Glutamatergic neuron (in vitro differentiated cells): Measurements from ENCODE around the gene RBM19. TPM values are rescaled to one million over a fixed set of nuclear protein-coding genes. Genes with fewer than 3 reads are reported as not detected.

ENCODE experiments used
- DNase-seq: peaks from one replicate; pipeline ENCODE4 v3.0.0; 2022
- H3K27ac Mint-ChIP-seq: one replicate; pipeline ENCODE4 v1.8.0; 2020; ENCODE audit warnings: mild to moderate bottlenecking, mixed read lengths, inconsistent platforms; ENCODE audit not compliant: unreplicated experiment
- H3K27me3 Mint-ChIP-seq: one replicate; pipeline ENCODE4 v1.8.0; 2020; ENCODE audit warnings: mild to moderate bottlenecking, moderate library complexity, mixed read lengths, inconsistent platforms; ENCODE audit not compliant: unreplicated experiment
- H3K36me3 Mint-ChIP-seq: one replicate; pipeline ENCODE4 v1.8.0; 2020; ENCODE audit warnings: mild to moderate bottlenecking, mixed read lengths, inconsistent platforms; ENCODE audit not compliant: unreplicated experiment
- H3K4me1 Mint-ChIP-seq: one replicate; pipeline ENCODE4 v1.8.0; 2020; ENCODE audit warnings: mild to moderate bottlenecking, low read depth, mixed read lengths, inconsistent platforms; ENCODE audit not compliant: unreplicated experiment
- H3K4me3 Mint-ChIP-seq: one replicate; pipeline ENCODE4 v1.8.0; 2020; ENCODE audit warnings: mild to moderate bottlenecking, mixed read lengths, inconsistent platforms; ENCODE audit not compliant: unreplicated experiment
- H3K9me3 Mint-ChIP-seq: one replicate; pipeline ENCODE4 v1.8.0; 2020; ENCODE audit warnings: mild to moderate bottlenecking, moderate library complexity, mixed read lengths, inconsistent platforms; ENCODE audit not compliant: unreplicated experiment
- CTCF ChIP-seq: fragments of 200-600 bp; sonication (generic); IDR thresholded peaks from one replicate; pipeline ENCODE4 v1.5.0; 2021; ENCODE audit not compliant: partially characterized antibody, unreplicated experiment
- total RNA-seq: library from RNA; stranded (reverse); fragmentation: NEBNext Ultra II Directional; extraction: Animal tissue kit (Norgen Biotek cat#: 25700); gene quantifications from one replicate; pipeline ENCODE4 v1.2.1, GENCODE V29; 2021; ENCODE audit not compliant: unreplicated experiment

The RBM19 gene
- total RNA-seq, 1 donor from 2014 or later = 27.4 TPM

GRCh38 chr12:113795445-113795844, 170.7 kb downstream of the RBM19 start:
- Mint-ChIP-seq H3K36me3 (no peaks in the 10 kb centered on the region), H3K27me3 (peaks cover 5% of the 10 kb centered on the region), H3K4me3 (peak overlapping the region; percentile 36), H3K4me1 (peaks cover 20% of the 10 kb centered on the region), H3K9me3 (peaks cover 6% of the 10 kb centered on the region), H3K27ac (peak overlapping the region; percentile 6)
- no peak for DNase-seq
- TF ChIP-seq CTCF = no peak

GRCh38 chr12:113794774-113795173, 171.4 kb downstream of the RBM19 start:
- Mint-ChIP-seq H3K27ac (no peak overlapping the region), H3K4me3 (peak overlapping the region; percentile 34), H3K9me3 (peaks cover 6% of the 10 kb centered on the region), H3K27me3 (peaks cover 5% of the 10 kb centered on the region), H3K36me3 (no peaks in the 10 kb centered on the region), H3K4me1 (peaks cover 20% of the 10 kb centered on the region)
- no peak for DNase-seq
- TF ChIP-seq CTCF = no peak

- peaks cover 5% of the 10 kb centered on the region for H3K27me3 Mint-ChIP-seq
These were observed 172.9 kb downstream of the RBM19 start for GRCh38 chr12:113793250-113793649.

GRCh38 chr12:113792450-113792849, 173.7 kb downstream of the RBM19 start:
- Mint-ChIP-seq H3K27me3 (peaks cover 8% of the 10 kb centered on the region), H3K4me3 (no peak overlapping the region), H3K27ac (no peak overlapping the region), H3K4me1 (peaks cover 20% of the 10 kb centered on the region), H3K36me3 (no peaks in the 10 kb centered on the region), H3K9me3 (peaks cover 2% of the 10 kb centered on the region)
- DNase-seq = no peak
- no peak for TF ChIP-seq CTCF

More at GRCh38 chr12:113793250-113793649, 172.9 kb downstream of the RBM19 start:
- Mint-ChIP-seq H3K4me3 (no peak overlapping the region), H3K4me1 (peaks cover 20% of the 10 kb centered on the region), H3K36me3 (no peaks in the 10 kb centered on the region), H3K9me3 (peaks cover 6% of the 10 kb centered on the region), H3K27ac (no peak overlapping the region)
- DNase-seq = no peak
- no peak for TF ChIP-seq CTCF

- H3K27ac Mint-ChIP-seq = no peak overlapping the region
- DNase-seq = no peak
- H3K4me1 Mint-ChIP-seq = no peaks in the 10 kb centered on the region
- no peak overlapping the region for H3K4me3 Mint-ChIP-seq
- no peaks in the 10 kb centered on the region for H3K36me3 Mint-ChIP-seq
- H3K27me3 Mint-ChIP-seq = peaks cover 4% of the 10 kb centered on the region
- no peak for TF ChIP-seq CTCF
- no peaks in the 10 kb centered on the region for H3K9me3 Mint-ChIP-seq
These were observed 177.9 kb downstream of the RBM19 start for GRCh38 chr12:113788020-113788856.
